Glutamatergic neuron (in vitro differentiated cells): ENCODE measurements around the gene KLF17. TPM values are rescaled to one million over a fixed set of nuclear protein-coding genes. Genes with fewer than 3 reads are reported as not detected.

Experiments
- DNase-seq: peaks from one replicate; pipeline ENCODE4 v3.0.0; 2022
- H3K27ac Mint-ChIP-seq: one replicate; pipeline ENCODE4 v1.8.0; 2020; ENCODE audit warnings: mild to moderate bottlenecking, mixed read lengths, inconsistent platforms; ENCODE audit not compliant: unreplicated experiment
- H3K27me3 Mint-ChIP-seq: one replicate; pipeline ENCODE4 v1.8.0; 2020; ENCODE audit warnings: mild to moderate bottlenecking, moderate library complexity, mixed read lengths, inconsistent platforms; ENCODE audit not compliant: unreplicated experiment
- H3K36me3 Mint-ChIP-seq: one replicate; pipeline ENCODE4 v1.8.0; 2020; ENCODE audit warnings: mild to moderate bottlenecking, mixed read lengths, inconsistent platforms; ENCODE audit not compliant: unreplicated experiment
- H3K4me1 Mint-ChIP-seq: one replicate; pipeline ENCODE4 v1.8.0; 2020; ENCODE audit warnings: mild to moderate bottlenecking, low read depth, mixed read lengths, inconsistent platforms; ENCODE audit not compliant: unreplicated experiment
- H3K4me3 Mint-ChIP-seq: one replicate; pipeline ENCODE4 v1.8.0; 2020; ENCODE audit warnings: mild to moderate bottlenecking, mixed read lengths, inconsistent platforms; ENCODE audit not compliant: unreplicated experiment
- H3K9me3 Mint-ChIP-seq: one replicate; pipeline ENCODE4 v1.8.0; 2020; ENCODE audit warnings: mild to moderate bottlenecking, moderate library complexity, mixed read lengths, inconsistent platforms; ENCODE audit not compliant: unreplicated experiment
- total RNA-seq: library from RNA; stranded (reverse); fragmentation: NEBNext Ultra II Directional; extraction: Animal tissue kit (Norgen Biotek cat#: 25700); gene quantifications from one replicate; pipeline ENCODE4 v1.2.1, GENCODE V29; 2021; ENCODE audit not compliant: unreplicated experiment
- TF ChIP-seq, protein P1 (sequence below): fragments of 200-600 bp; sonication (generic); IDR thresholded peaks from one replicate; pipeline ENCODE4 v1.5.0; 2021; ENCODE audit not compliant: partially characterized antibody, unreplicated experiment

The KLF17 gene
- total RNA-seq, 1 donor from 2014 or later = 10.9 TPM

DNA sequence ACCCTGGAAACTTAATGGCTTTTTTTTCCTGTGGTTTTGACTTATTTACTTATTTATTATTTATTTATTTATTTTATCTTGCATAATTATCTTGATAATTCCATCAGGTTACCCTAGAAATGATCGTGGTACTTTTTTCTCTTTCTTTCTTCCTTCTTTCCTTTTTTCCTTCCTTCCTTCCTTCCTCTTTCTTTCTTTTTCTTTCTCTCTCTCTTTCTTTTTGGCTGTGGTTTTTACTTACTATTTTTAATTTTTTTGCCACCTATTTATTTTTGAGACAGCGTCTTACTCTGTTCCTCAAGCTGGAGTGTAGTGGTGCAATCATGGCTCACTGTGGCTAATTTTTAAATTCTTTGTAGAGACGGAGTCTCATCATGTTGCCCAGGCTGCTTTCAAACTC lies 29.0 kb downstream of the KLF17 start:
- H3K36me3 Mint-ChIP-seq = peaks cover 4% of the 10 kb centered on the region
- TF ChIP-seq, protein P1, sequence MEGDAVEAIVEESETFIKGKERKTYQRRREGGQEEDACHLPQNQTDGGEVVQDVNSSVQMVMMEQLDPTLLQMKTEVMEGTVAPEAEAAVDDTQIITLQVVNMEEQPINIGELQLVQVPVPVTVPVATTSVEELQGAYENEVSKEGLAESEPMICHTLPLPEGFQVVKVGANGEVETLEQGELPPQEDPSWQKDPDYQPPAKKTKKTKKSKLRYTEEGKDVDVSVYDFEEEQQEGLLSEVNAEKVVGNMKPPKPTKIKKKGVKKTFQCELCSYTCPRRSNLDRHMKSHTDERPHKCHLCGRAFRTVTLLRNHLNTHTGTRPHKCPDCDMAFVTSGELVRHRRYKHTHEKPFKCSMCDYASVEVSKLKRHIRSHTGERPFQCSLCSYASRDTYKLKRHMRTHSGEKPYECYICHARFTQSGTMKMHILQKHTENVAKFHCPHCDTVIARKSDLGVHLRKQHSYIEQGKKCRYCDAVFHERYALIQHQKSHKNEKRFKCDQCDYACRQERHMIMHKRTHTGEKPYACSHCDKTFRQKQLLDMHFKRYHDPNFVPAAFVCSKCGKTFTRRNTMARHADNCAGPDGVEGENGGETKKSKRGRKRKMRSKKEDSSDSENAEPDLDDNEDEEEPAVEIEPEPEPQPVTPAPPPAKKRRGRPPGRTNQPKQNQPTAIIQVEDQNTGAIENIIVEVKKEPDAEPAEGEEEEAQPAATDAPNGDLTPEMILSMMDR = no peak

DNA sequence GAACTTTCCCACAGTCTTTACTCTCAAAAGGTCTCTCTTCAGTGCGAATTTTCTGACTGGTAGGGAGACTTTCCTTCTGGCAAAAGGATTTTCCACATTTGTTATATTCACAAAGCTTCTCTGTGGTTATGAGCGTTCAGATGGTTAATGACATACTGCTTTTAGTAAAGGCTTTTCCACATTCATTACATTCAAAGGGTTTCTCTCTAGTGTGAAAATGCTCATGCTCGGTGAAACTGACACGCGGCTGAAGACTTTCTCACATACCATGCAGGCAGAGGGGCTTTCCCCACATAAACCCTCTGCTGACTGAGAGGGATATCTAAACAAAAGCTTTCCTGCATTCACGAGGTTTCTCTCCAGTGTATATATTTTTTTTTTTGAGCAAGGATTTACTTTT lies 32.7 kb downstream of the KLF17 start:
- TF ChIP-seq, protein P1 = no peak
- Mint-ChIP-seq H3K27ac (no peak overlapping the region), H3K27me3 (no peaks in the 10 kb centered on the region), H3K4me3 (no peak overlapping the region), H3K4me1 (no peaks in the 10 kb centered on the region), H3K36me3 (no peaks in the 10 kb centered on the region), H3K9me3 (peaks cover 4% of the 10 kb centered on the region)
- no peak for DNase-seq

More for the DNA sequence above, 29.0 kb downstream of the KLF17 start:
- DNase-seq = no peak
- H3K4me1 Mint-ChIP-seq = no peaks in the 10 kb centered on the region
- H3K27me3 Mint-ChIP-seq = no peaks in the 10 kb centered on the region
- peaks cover 4% of the 10 kb centered on the region for H3K9me3 Mint-ChIP-seq
- H3K4me3 Mint-ChIP-seq = no peak overlapping the region
- H3K27ac Mint-ChIP-seq = no peak overlapping the region

DNA sequence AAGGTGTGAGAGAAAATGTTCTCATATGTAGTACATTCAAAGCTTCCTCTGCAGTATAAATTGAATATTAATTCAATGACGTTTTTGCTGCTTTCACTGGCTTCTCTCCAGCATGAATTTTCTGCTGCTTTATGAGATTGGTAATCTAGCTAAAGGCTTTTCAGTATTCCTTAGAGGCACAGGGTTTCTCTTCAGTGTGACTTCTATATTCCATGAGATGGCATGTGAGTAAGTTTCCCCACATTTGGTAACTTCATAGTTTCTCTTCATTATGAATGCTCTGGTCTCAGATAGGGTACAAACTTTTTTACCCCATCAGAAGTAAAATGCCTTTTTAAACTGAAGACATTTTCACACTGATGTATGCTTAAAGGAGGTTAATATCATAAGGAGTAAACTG lies 33.2 kb downstream of the KLF17 start:
- no peaks in the 10 kb centered on the region for H3K4me1 Mint-ChIP-seq
- H3K27ac Mint-ChIP-seq = no peak overlapping the region
- no peak overlapping the region for H3K4me3 Mint-ChIP-seq
- no peak for DNase-seq
- no peaks in the 10 kb centered on the region for H3K27me3 Mint-ChIP-seq
- TF ChIP-seq, protein P1 = no peak
- no peaks in the 10 kb centered on the region for H3K36me3 Mint-ChIP-seq
- H3K9me3 Mint-ChIP-seq = peaks cover 2% of the 10 kb centered on the region

DNA sequence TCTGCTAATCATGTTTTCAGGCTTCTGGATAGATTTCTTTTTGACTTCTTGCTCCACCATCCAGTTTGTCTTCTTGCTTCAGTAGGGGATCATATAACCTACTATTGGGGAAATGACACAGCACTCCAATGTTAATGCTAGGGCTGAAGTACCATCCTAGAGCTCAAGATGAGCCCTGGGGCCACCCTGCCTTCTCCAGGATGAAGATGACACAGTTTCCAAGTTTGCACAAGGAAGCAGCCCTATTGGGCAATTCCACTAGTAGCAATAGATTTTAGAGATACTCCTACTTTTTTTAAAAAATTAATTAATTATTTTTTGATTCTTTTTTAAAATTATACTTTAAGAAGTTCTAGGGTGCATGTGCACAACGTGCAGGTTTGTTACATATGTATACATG lies 34.1 kb downstream of the KLF17 start:
- Mint-ChIP-seq H3K9me3 (no peaks in the 10 kb centered on the region), H3K27ac (no peak overlapping the region), H3K4me1 (no peaks in the 10 kb centered on the region), H3K27me3 (no peaks in the 10 kb centered on the region), H3K36me3 (no peaks in the 10 kb centered on the region), H3K4me3 (no peak overlapping the region)
- TF ChIP-seq, protein P1 = no peak
- DNase-seq = no peak

DNA sequence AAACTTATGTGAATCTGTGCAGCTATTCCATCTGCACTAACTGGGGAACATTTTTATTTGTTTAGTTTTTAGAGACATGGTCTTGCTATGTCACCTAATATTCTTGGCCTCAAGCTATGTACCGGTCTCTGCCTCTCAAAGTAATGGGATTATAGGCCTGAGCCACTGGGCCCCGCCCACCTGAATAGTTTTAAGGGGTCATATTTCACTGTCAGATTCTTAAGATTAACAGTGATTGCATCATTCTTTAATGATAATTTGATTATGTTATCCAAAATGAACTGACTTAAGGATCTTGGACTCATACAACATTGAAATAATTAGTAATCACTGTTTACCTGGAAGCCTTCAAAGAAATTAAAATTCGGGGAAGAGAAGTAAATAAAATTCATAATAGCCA lies 35.4 kb downstream of the KLF17 start:
- H3K27me3 Mint-ChIP-seq = no peaks in the 10 kb centered on the region
- no peaks in the 10 kb centered on the region for H3K36me3 Mint-ChIP-seq
- no peak for DNase-seq
- TF ChIP-seq, protein P1 = no peak
- H3K4me1 Mint-ChIP-seq = no peaks in the 10 kb centered on the region
- H3K4me3 Mint-ChIP-seq = no peak overlapping the region
- no peak overlapping the region for H3K27ac Mint-ChIP-seq
- no peaks in the 10 kb centered on the region for H3K9me3 Mint-ChIP-seq
